Neuronal stem cell (in vitro differentiated cells): Measurements from ENCODE around the gene KCTD7.
"Not testable (repeated sequence)": the region's sequence is repeated elsewhere in the genome, so short reads cannot be mapped to it uniquely, and the experiment has no call there.

Experiments
- DNase-seq: peaks from one replicate; pipeline ENCODE4 v3.0.0-alpha.2; 2013; ENCODE audit warnings: low spot score
- H2AFZ ChIP-seq: one replicate; pipeline ENCODE4 v1.6.1; 2013; ENCODE audit warnings: mild to moderate bottlenecking, low read length, inconsistent platforms
- H2AK5ac ChIP-seq: 2 replicates; pipeline ENCODE4 v1.6.1; 2013; ENCODE audit warnings: low read depth, mild to moderate bottlenecking, inconsistent platforms, low read length, moderate library complexity, mixed read lengths
- H2BK120ac ChIP-seq: 2 replicates; pipeline ENCODE4 v1.6.1; 2013; ENCODE audit warnings: low read depth, mild to moderate bottlenecking, inconsistent platforms, low read length, moderate library complexity, mixed read lengths
- H2BK12ac ChIP-seq: one replicate; pipeline ENCODE4 v1.6.1; 2013; ENCODE audit warnings: low read length, inconsistent platforms
- H2BK15ac ChIP-seq: 2 replicates; pipeline ENCODE4 v1.6.1; 2013; ENCODE audit warnings: mild to moderate bottlenecking, low read length, inconsistent platforms, mixed read lengths
- H2BK5ac ChIP-seq: one replicate; pipeline ENCODE4 v1.6.1; 2013; ENCODE audit warnings: inconsistent platforms, mild to moderate bottlenecking, low read length, moderate library complexity
- H3K14ac ChIP-seq: one replicate; pipeline ENCODE4 v1.6.1; 2013; ENCODE audit warnings: low read length, inconsistent platforms
- H3K18ac ChIP-seq: 2 replicates; pipeline ENCODE4 v1.6.1; 2013; ENCODE audit warnings: low read length, inconsistent platforms
- H3K23ac ChIP-seq: 2 replicates; pipeline ENCODE4 v1.6.1; 2013; ENCODE audit warnings: low read depth, mild to moderate bottlenecking, mixed read lengths, low read length, inconsistent platforms; ENCODE audit not compliant: poor library complexity
- H3K27ac ChIP-seq: replicated peaks from 3 replicates; pipeline ENCODE4 v1.5.1; 2013; ENCODE audit warnings: low read length, inconsistent platforms
- H3K27me3 ChIP-seq, 3 experiments: 2 replicates each; pipeline ENCODE4 v1.6.1; 2013; ENCODE audit warnings: low read length in 3 of 3, mild to moderate bottlenecking in 2 of 3, inconsistent platforms in 1 of 3, low read depth in 1 of 3, mixed read lengths in 1 of 3, moderate library complexity in 1 of 3; ENCODE audit not compliant: control insufficient read depth in 3 of 3, insufficient read depth in 3 of 3
- H3K36me3 ChIP-seq, 2 donors: replicated peaks in 1 of 2; 2 replicates each; pipeline ENCODE4 v1.6.1; 2013; ENCODE audit warnings: low read length in 2 of 2; ENCODE audit not compliant: control insufficient read depth in 2 of 2, insufficient read depth in 2 of 2
- H3K4ac ChIP-seq: 2 replicates; pipeline ENCODE4 v1.6.1; 2013; ENCODE audit warnings: inconsistent platforms, mild to moderate bottlenecking, low read length, moderate library complexity
- H3K4me1 ChIP-seq, 2 donors: 1 replicate in 1 of 2; 2 replicates in 1 of 2; pipeline ENCODE4 v1.6.1; 2013; ENCODE audit warnings: low read length in 2 of 2, low read depth in 1 of 2; ENCODE audit not compliant: control insufficient read depth in 2 of 2, insufficient read depth in 1 of 2
- H3K4me2 ChIP-seq: one replicate; pipeline ENCODE4 v1.6.1; 2013; ENCODE audit warnings: mild to moderate bottlenecking, low read length, inconsistent platforms; ENCODE audit not compliant: insufficient read depth, poor library complexity, severe bottlenecking
- H3K4me3 ChIP-seq, 2 donors: 2 replicates each; pipeline ENCODE4 v1.5.1; 2013; ENCODE audit warnings: low read length in 2 of 2, mild to moderate bottlenecking in 2 of 2, inconsistent platforms in 1 of 2, moderate library complexity in 1 of 2
- H3K79me1 ChIP-seq: one replicate; pipeline ENCODE4 v1.6.1; 2013; ENCODE audit warnings: low read depth, mild to moderate bottlenecking, inconsistent platforms, low read length, moderate library complexity
- H3K9ac ChIP-seq: one replicate; pipeline ENCODE4 v1.6.1; 2013; ENCODE audit warnings: mild to moderate bottlenecking, low read depth, low read length, inconsistent platforms; ENCODE audit not compliant: poor library complexity
- H3K9me3 ChIP-seq, 2 donors: replicated peaks in 1 of 2; 2 replicates each; pipeline versions ENCODE3 to v1.6.1; 2013; ENCODE audit warnings: low read length in 2 of 2, mild to moderate bottlenecking in 2 of 2, inconsistent platforms in 1 of 2, low read depth in 1 of 2, mixed read lengths in 1 of 2, moderate library complexity in 1 of 2; ENCODE audit not compliant: control insufficient read depth in 2 of 2, insufficient read depth in 1 of 2
- H4K8ac ChIP-seq: one replicate; pipeline ENCODE4 v1.6.1; 2013; ENCODE audit warnings: low read depth, mild to moderate bottlenecking, inconsistent platforms, low read length, moderate library complexity
- H4K91ac ChIP-seq: one replicate; pipeline ENCODE4 v1.6.1; 2013; ENCODE audit warnings: low read length, low read depth, mild to moderate bottlenecking, inconsistent platforms; ENCODE audit not compliant: poor library complexity
- WGBS, 2 donors: extraction: QIAGEN DNeasy Blood & Tissue Kit; methylation state at CpG; one replicate each; pipeline ENCODE4 v1.1.7; 2013; ENCODE audit warnings: missing lambda C conversion rate in 2 of 2, mixed read lengths in 1 of 2; ENCODE audit not compliant: insufficient read length in 2 of 2, insufficient replicate concordance in 1 of 2; ENCODE audit errors: extremely low coverage in 2 of 2; 5-methylcytosine and 5-hydroxymethylcytosine counted together

The KCTD7 gene

GRCh38 chr7:66592597-66593146 lies 36.0 kb upstream of the KCTD7 start:
- DNase-seq: not testable (repeated sequence)

GRCh38 chr7:66594082-66594481 lies 34.6 kb upstream of the KCTD7 start:
- H3K36me3 ChIP-seq, H3K27me3 ChIP-seq, DNase-seq, H3K79me1 ChIP-seq, H2BK5ac ChIP-seq, H2BK12ac ChIP-seq, H2BK120ac ChIP-seq, H3K9ac ChIP-seq, H3K14ac ChIP-seq, H3K18ac ChIP-seq, H4K8ac ChIP-seq, H3K23ac ChIP-seq, H2AK5ac ChIP-seq, H3K4me2 ChIP-seq, H4K91ac ChIP-seq, H3K27ac ChIP-seq, H2BK15ac ChIP-seq, H3K4me3 ChIP-seq, H3K9me3 ChIP-seq, H3K4me1 ChIP-seq, H3K4ac ChIP-seq, H2AFZ ChIP-seq: not testable (repeated sequence)
- no CpG with 5 or more reads among the region's 8 CpGs for WGBS, 2 donors

More at GRCh38 chr7:66592597-66593146, 36.0 kb upstream of the KCTD7 start:
- H2BK120ac ChIP-seq, H4K91ac ChIP-seq, H3K9me3 ChIP-seq, H3K14ac ChIP-seq, H3K27me3 ChIP-seq, H4K8ac ChIP-seq, H2BK5ac ChIP-seq, H3K79me1 ChIP-seq, H3K36me3 ChIP-seq, H2BK15ac ChIP-seq, H3K4me1 ChIP-seq, H2AK5ac ChIP-seq, H3K9ac ChIP-seq, H2BK12ac ChIP-seq: not testable (repeated sequence)
- Histone ChIP-seq H3K18ac (peak overlapping the region; percentile 48), H3K27ac (peak overlapping the region; percentile 93), H3K4me2 (peak overlapping the region; percentile 25), H3K4me3 (peak overlapping the region in 1 of 2 donors; percentile 77), H3K4ac (peak overlapping the region; percentile 10), H3K23ac (peak overlapping the region; percentile 100), H2AFZ (peak overlapping the region; percentile 92)
- WGBS, 2 donors: no CpG with 5 or more reads among the region's 4 CpGs

- Histone ChIP-seq H3K9ac (no peak overlapping the region), H4K8ac (no peak overlapping the region), H2BK15ac (no peak overlapping the region), H3K23ac (no peak overlapping the region), H3K4ac (no peak overlapping the region), H3K18ac (no peak overlapping the region), H2BK5ac (no peak overlapping the region), H2AFZ (no peak overlapping the region), H3K27ac (no peak overlapping the region), H3K27me3 (no peaks in the 10 kb centered on the region), H3K4me3 (no peak overlapping the region), H2BK12ac (no peak overlapping the region), H4K91ac (no peak overlapping the region), H3K9me3 (no peaks in the 10 kb centered on the region), H3K14ac (no peak overlapping the region), H3K79me1 (no peaks in the 10 kb centered on the region), H2AK5ac (no peak overlapping the region), H3K36me3 (no peaks in the 10 kb centered on the region), H3K4me2 (no peak overlapping the region), H3K4me1 (peaks cover 0 to 1% of the 10 kb centered on the region in 2 donors), H2BK120ac (no peak overlapping the region)
- no CpG with 5 or more reads among the region's 2 CpGs for WGBS, 2 donors
- DNase-seq: no peak
Observed at GRCh38 chr7:66597461-66597860, 31.2 kb upstream of the KCTD7 start.

DNA sequence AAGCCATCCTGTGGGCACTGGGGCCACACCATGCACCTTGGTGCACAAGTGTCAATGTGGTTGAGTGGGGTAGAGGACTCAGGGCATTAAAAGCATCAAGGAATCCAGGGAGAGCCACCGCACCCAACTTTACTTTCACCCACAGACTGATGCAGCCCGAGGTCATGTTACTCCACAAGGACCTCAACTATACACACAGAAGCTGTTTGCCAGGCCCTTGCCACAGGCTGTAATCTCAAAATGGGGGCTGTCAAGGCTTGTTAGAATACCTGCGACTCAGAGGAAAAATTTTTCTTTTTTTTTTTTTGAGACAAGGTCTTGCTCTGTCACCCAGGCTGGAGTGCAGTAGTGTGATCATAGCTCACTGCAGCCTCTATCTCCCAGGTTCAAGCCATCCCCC lies 26.5 kb upstream of the KCTD7 start:
- no peak overlapping the region for H4K91ac ChIP-seq
- H2BK120ac ChIP-seq: no peak overlapping the region
- no peaks in the 10 kb centered on the region for H3K36me3 ChIP-seq
- H3K27me3 ChIP-seq: no peaks in the 10 kb centered on the region
- no peak overlapping the region for H3K4me3 ChIP-seq
- WGBS, 2 donors: no CpG with 5 or more reads among the region's 3 CpGs
- H3K9ac ChIP-seq: no peak overlapping the region
- no peaks in the 10 kb centered on the region for H3K79me1 ChIP-seq
- H3K14ac ChIP-seq: no peak overlapping the region
- H2BK5ac ChIP-seq: no peak overlapping the region
- no peak overlapping the region for H3K23ac ChIP-seq
- no peak overlapping the region for H3K4ac ChIP-seq
- no peak overlapping the region for H3K4me2 ChIP-seq
- no peak overlapping the region for H3K18ac ChIP-seq
- no peak overlapping the region for H2BK12ac ChIP-seq
- H2AFZ ChIP-seq: no peak overlapping the region
- H3K9me3 ChIP-seq: no peaks in the 10 kb centered on the region
- H3K4me1 ChIP-seq: no peaks in the 10 kb centered on the region
- DNase-seq: no peak
- H2AK5ac ChIP-seq: no peak overlapping the region
- no peak overlapping the region for H2BK15ac ChIP-seq
- H3K27ac ChIP-seq: no peak overlapping the region
- no peak overlapping the region for H4K8ac ChIP-seq
